Measurements from ENCODE around the gene CDK18.

The CDK18 gene

DNA sequence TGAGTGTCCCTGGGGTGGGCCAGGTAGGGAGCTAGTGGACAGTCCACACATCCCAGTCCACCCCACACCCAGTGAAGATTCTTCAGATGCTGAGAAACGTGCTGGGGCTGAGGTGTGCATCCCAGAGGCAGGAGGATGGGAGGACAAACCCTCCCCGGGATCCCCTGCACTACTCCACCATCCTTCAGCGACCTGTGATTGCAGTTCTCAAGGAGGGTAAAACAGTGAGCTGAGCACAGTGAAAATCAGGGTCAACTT is 76.4 kb downstream of the CDK18 start:
- peaks cover 5% of the 10 kb centered on the region for H3K4me1 ChIP-seq (ENCODE audit: control insufficient read depth, low read depth, low read length)
- no peaks in the 10 kb centered on the region for H3K36me3 ChIP-seq (ENCODE audit: control insufficient read depth, low read depth, low read length)
- H3K27me3 ChIP-seq (ENCODE audit: control insufficient read depth, insufficient read depth, low read length) = no peaks in the 10 kb centered on the region
- no peak overlapping the region for H3K27ac ChIP-seq (ENCODE audit: low read length)
- H3K9ac ChIP-seq (ENCODE audit: low read length) = no peak overlapping the region
- no peak overlapping the region for H3K4me3 ChIP-seq (ENCODE audit: low read length)
- no peaks in the 10 kb centered on the region for H3K9me3 ChIP-seq (ENCODE audit: control insufficient read depth, low read depth, low read length)

DNA sequence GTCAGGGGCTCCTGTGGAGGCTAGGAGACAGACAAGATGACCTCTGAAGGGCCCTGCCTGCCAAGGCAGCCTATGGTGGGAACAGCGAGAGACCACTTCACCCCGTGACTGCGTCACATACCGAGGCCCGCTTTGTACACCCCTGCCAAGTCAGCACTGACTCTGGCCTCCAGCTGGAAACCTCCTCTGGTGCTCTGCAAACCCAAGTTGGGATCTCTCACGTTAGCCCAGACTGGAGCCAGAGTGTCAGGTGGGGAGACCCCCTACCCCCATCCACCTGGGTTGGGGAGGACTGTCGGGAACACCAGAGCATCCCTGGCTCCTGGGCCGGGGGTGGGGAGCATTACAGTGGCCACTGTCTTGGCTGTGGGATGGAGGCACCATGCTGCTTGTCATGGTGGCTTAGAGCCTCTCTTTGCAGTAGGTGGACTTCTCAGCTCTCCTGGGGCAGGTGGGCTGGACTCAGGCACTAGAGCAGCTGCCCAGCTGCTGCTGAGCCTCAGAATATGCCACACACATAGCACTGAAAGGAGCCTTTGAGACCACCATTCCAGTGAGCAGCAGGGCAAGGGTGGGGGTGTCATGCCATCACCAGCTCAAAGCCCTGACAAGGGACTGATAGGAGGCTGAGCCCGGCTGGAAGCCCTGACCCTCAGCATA is 77.0 kb downstream of the CDK18 start:
- H3K36me3 ChIP-seq (ENCODE audit: control insufficient read depth, low read depth, low read length) = no peaks in the 10 kb centered on the region
- H3K27me3 ChIP-seq (ENCODE audit: control insufficient read depth, insufficient read depth, low read length) = no peaks in the 10 kb centered on the region
- H3K4me3 ChIP-seq (ENCODE audit: low read length) = no peak overlapping the region
- H3K27ac ChIP-seq (ENCODE audit: low read length) = no peak overlapping the region
- H3K4me1 ChIP-seq (ENCODE audit: control insufficient read depth, low read depth, low read length) = peaks cover 5% of the 10 kb centered on the region
- no peaks in the 10 kb centered on the region for H3K9me3 ChIP-seq (ENCODE audit: control insufficient read depth, low read depth, low read length)
- H3K9ac ChIP-seq (ENCODE audit: low read length) = no peak overlapping the region

DNA sequence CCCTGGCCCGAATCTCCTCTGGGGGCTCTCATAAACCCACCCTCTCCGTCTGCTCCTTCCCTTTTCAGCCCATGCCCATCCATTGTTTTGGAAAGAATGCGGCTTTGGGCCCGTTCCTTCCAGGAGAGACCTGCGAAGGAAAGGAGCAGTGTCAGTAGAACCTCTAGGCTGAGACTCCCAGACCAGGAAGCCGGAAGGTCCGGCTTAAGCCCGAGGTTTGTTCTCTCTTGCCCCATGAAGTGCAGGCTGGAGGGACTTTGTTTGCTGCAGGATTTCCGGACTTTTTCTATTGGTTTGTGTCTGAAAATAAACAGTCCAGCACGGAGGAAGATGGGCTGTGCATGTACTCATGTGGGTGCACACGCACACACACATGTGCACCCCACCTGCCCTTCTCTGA is 77.6 kb downstream of the CDK18 start:
- no peak overlapping the region for H3K9ac ChIP-seq (ENCODE audit: low read length)
- no peaks in the 10 kb centered on the region for H3K27me3 ChIP-seq (ENCODE audit: control insufficient read depth, insufficient read depth, low read length)
- H3K4me1 ChIP-seq (ENCODE audit: control insufficient read depth, low read depth, low read length) = peaks cover 5% of the 10 kb centered on the region
- no peaks in the 10 kb centered on the region for H3K36me3 ChIP-seq (ENCODE audit: control insufficient read depth, low read depth, low read length)
- no peaks in the 10 kb centered on the region for H3K9me3 ChIP-seq (ENCODE audit: control insufficient read depth, low read depth, low read length)
- H3K4me3 ChIP-seq (ENCODE audit: low read length) = no peak overlapping the region
- no peak overlapping the region for H3K27ac ChIP-seq (ENCODE audit: low read length)
